ENCODE measurements around the gene GREB1. TPM values are rescaled to one million over a fixed set of nuclear protein-coding genes. Genes with fewer than 3 reads are reported as not detected.
A peak's percentile ranks its signal among the peaks of the same experiment; 100 is the strongest.

Gene GREB1
- total and polyA plus RNA-seq, 2 of the 13 experiments (the other 11 are each of a cell fraction or from before 2014, with no cell fraction given): 31.3 to 61.2 TPM

GRCh38 chr2:11533278-11534070, at the start of gene GREB1 (continued):
- TF ChIP-seq ZNF460 (CRISPR knock-in tag; IDR thresholded peaks at IDR 0.05; ENCODE audit: borderline replicate concordance): no peak; the same call in 1 of the 2 replicates
- TF ChIP-seq SALL2 (CRISPR knock-in tag; IDR thresholded peaks at IDR 0.05): no peak
- TF ChIP-seq STAG1 (CRISPR knock-in tag; IDR thresholded peaks at IDR 0.05): peak; percentile 32; the same call in 1 of the 2 replicates
- TF ChIP-seq MEF2D (CRISPR knock-in tag; IDR thresholded peaks at IDR 0.05): peak; percentile 80
- TF ChIP-seq BORCS8-MEF2B (CRISPR knock-in tag; IDR thresholded peaks at IDR 0.05): no peak
- TF ChIP-seq MIER3 (CRISPR knock-in tag; IDR thresholded peaks at IDR 0.05; ENCODE audit: borderline replicate concordance): peak; percentile 68; the same call in 1 of the 2 replicates
- 0 out of 2 replicates have a peak, but pooled peaks have one; percentile 44 for TF ChIP-seq ZNF761 (CRISPR knock-in tag; conservative IDR thresholded peaks at IDR 0.05)
- no peak for TF ChIP-seq PAWR (CRISPR knock-in tag; IDR thresholded peaks at IDR 0.05; ENCODE audit: borderline replicate concordance)
- TF ChIP-seq, protein P1, sequence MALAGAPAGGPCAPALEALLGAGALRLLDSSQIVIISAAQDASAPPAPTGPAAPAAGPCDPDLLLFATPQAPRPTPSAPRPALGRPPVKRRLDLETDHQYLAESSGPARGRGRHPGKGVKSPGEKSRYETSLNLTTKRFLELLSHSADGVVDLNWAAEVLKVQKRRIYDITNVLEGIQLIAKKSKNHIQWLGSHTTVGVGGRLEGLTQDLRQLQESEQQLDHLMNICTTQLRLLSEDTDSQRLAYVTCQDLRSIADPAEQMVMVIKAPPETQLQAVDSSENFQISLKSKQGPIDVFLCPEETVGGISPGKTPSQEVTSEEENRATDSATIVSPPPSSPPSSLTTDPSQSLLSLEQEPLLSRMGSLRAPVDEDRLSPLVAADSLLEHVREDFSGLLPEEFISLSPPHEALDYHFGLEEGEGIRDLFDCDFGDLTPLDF (CRISPR knock-in tag; IDR thresholded peaks at IDR 0.05): no peak
- TF ChIP-seq GTF2F1 (IDR thresholded peaks at IDR 0.05; ENCODE audit: low read length): no peak
- TF ChIP-seq DPF2 (CRISPR knock-in tag; IDR thresholded peaks at IDR 0.05; ENCODE audit: borderline replicate concordance, low read depth): peak; percentile 90
- TF ChIP-seq, protein P2, sequence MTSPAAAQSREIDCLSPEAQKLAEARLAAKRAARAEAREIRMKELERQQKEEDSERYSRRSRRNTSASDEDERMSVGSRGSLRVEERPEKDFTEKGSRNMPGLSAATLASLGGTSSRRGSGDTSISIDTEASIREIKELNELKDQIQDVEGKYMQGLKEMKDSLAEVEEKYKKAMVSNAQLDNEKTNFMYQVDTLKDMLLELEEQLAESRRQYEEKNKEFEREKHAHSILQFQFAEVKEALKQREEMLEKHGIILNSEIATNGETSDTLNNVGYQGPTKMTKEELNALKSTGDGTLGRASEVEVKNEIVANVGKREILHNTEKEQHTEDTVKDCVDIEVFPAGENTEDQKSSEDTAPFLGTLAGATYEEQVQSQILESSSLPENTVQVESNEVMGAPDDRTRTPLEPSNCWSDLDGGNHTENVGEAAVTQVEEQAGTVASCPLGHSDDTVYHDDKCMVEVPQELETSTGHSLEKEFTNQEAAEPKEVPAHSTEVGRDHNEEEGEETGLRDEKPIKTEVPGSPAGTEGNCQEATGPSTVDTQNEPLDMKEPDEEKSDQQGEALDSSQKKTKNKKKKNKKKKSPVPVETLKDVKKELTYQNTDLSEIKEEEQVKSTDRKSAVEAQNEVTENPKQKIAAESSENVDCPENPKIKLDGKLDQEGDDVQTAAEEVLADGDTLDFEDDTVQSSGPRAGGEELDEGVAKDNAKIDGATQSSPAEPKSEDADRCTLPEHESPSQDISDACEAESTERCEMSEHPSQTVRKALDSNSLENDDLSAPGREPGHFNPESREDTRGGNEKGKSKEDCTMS (CRISPR knock-in tag; conservative IDR thresholded peaks at IDR 0.05): no peak
- TF ChIP-seq TEAD2 (CRISPR knock-in tag; IDR thresholded peaks at IDR 0.05): no peak
- 0 out of 2 replicates have a peak, but pooled peaks have one; percentile 48 for TF ChIP-seq TGIF2 (CRISPR knock-in tag; IDR thresholded peaks at IDR 0.05)
- no peak for TF ChIP-seq HOXA7 (CRISPR knock-in tag; IDR thresholded peaks at IDR 0.05)
- peak; percentile 66; the same call in 1 of the 2 replicates for TF ChIP-seq NAIF1 (CRISPR knock-in tag; IDR thresholded peaks at IDR 0.05; ENCODE audit: borderline replicate concordance)
- no peak for TF ChIP-seq ZNF282 (IDR thresholded peaks at IDR 0.05; ENCODE audit: partially characterized antibody)
- no peak for TF ChIP-seq SRF (IDR thresholded peaks at IDR 0.05; ENCODE audit: low read depth, low read length)
- no peak for TF ChIP-seq ZNF83 (CRISPR knock-in tag; IDR thresholded peaks at IDR 0.05; ENCODE audit: borderline replicate concordance)
- TF ChIP-seq THAP7 (CRISPR knock-in tag; IDR thresholded peaks at IDR 0.05): no peak
- TF ChIP-seq, protein P3, sequence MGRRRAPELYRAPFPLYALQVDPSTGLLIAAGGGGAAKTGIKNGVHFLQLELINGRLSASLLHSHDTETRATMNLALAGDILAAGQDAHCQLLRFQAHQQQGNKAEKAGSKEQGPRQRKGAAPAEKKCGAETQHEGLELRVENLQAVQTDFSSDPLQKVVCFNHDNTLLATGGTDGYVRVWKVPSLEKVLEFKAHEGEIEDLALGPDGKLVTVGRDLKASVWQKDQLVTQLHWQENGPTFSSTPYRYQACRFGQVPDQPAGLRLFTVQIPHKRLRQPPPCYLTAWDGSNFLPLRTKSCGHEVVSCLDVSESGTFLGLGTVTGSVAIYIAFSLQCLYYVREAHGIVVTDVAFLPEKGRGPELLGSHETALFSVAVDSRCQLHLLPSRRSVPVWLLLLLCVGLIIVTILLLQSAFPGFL (CRISPR knock-in tag; IDR thresholded peaks at IDR 0.05): no peak
- TF ChIP-seq PRDM4 (CRISPR knock-in tag; IDR thresholded peaks at IDR 0.05; ENCODE audit: borderline replicate concordance): no peak

Data from HepG2 (cell line).